Gastroesophageal sphincter (tissue), 3 donors: Measurements from ENCODE around the gene COL19A1.

ENCODE experiments used
- EP300 ChIP-seq: sonication (generic); formaldehyde crosslinking; IDR thresholded peaks from one replicate; pipeline ENCODE4 v1.6.1; 2017; ENCODE audit warnings: antibody characterized with exemption, mild to moderate bottlenecking
- TF ChIP-seq, protein P1 (sequence below), 4 experiments: fragments of 200-600 bp in 2 of 4; fragments of 450-650 bp in 2 of 4; sonication (generic) in 1 of 4; IDR thresholded peaks; one replicate each; pipeline ENCODE4 v1.5.1; 2017 to 2019; ENCODE audit warnings: antibody characterized with exemption in 4 of 4, mild to moderate bottlenecking in 2 of 4, moderate library complexity in 2 of 4

DNA sequence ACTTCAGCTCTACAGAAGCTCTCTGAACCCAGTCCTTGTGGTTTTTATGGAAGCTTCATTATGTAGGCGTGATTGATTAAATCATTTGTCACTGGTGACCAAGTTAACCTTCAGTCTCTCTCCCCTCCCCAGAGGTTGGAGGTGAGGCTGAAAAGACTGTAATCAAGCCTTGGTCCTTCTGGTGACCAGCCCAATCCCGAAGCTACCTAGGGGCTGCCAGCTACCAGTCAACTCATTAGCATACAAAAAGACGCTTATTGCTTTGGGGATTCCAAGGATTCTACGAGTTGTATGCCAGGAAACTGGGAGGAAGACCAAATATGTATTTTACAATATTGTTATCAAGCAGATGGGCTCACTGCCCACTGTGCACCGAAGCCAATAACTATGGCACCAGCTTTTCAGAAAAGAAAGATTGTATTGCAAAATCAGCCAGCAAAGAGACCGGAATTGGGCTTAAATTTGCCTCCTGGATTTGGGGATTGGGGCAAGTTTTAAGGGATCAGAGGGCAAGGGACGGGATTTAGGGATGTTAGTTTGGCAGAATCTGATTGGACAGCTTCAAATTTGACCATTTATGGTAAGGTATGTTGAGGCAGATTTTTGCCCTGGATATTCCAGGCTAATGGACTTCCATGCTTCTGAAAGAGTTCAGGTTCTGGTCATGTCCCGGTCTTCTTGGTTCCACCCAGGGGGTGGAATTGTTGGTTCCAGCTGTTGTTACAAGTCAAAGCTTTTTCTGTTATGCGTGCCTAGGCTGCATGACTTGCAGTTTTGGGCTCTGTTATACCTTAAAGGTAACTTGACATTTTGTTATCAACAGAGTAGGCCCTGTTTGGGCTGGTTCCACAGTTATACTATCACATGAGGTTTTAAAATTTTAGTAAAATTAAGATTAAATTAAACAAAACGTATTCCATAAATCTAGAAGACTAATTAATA lies 269.1 kb downstream of the COL19A1 start:
- TF ChIP-seq, protein P1, sequence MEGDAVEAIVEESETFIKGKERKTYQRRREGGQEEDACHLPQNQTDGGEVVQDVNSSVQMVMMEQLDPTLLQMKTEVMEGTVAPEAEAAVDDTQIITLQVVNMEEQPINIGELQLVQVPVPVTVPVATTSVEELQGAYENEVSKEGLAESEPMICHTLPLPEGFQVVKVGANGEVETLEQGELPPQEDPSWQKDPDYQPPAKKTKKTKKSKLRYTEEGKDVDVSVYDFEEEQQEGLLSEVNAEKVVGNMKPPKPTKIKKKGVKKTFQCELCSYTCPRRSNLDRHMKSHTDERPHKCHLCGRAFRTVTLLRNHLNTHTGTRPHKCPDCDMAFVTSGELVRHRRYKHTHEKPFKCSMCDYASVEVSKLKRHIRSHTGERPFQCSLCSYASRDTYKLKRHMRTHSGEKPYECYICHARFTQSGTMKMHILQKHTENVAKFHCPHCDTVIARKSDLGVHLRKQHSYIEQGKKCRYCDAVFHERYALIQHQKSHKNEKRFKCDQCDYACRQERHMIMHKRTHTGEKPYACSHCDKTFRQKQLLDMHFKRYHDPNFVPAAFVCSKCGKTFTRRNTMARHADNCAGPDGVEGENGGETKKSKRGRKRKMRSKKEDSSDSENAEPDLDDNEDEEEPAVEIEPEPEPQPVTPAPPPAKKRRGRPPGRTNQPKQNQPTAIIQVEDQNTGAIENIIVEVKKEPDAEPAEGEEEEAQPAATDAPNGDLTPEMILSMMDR (IDR thresholded peaks at IDR 0.05), result no peak
- no peak for TF ChIP-seq EP300
